Testis (tissue), 2 donors: Measurements from ENCODE around the gene VSIG10L.

Experiments
- CTCF ChIP-seq, 3 experiments: fragments of 450-650 bp in 2 of 3; fragments of 200-600 bp in 1 of 3; sonication (generic) in 1 of 3; IDR thresholded peaks; one replicate each; pipeline ENCODE4 v1.5.1; 2016 to 2019; ENCODE audit warnings: antibody characterized with exemption in 3 of 3, mild to moderate bottlenecking in 2 of 3, moderate library complexity in 1 of 3
- POLR2A ChIP-seq: fragments of 450-650 bp; IDR thresholded peaks from one replicate; pipeline ENCODE4 v1.6.1; 2017; ENCODE audit warnings: antibody characterized with exemption, mild to moderate bottlenecking, moderate library complexity

DNA sequence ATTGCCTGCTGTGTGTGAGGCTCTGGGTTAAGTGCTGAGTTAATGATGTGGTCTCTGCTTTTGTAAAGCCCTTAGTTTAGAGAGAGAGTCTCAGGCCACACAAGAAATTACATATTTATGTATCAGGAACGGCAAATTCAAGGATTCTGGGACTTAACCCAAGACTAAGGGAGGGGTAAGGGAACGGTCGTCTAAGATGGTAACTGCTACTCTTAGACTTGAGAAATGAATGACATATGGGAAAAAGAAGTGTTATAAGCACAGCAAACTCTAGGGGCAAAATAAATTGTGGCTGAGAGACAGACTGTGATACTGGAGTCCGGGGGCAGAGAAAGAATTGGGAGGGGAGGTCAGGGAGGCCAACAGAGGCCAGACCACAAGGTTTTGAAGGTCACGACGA lies 10.2 kb downstream of the VSIG10L start:
- TF ChIP-seq CTCF (IDR thresholded peaks at IDR 0.05) (no peak), POLR2A (no peak)
